Fibroblast of lung (primary cell): ENCODE data around the gene IGSF23.

Experiments used
- CTCF ChIP-seq, 2 donors: IDR thresholded peaks in 1 of 2; conservative IDR thresholded peaks in 1 of 2; 1 replicate in 1 of 2; 2 replicates in 1 of 2; pipeline ENCODE4 v1.5.1; 2011 to 2012; ENCODE audit warnings: low read length in 2 of 2, control low read depth in 1 of 2, inconsistent platforms in 1 of 2, low read depth in 1 of 2, mild to moderate bottlenecking in 1 of 2
- EZH2 ChIP-seq: IDR thresholded peaks from 2 replicates; pipeline ENCODE4 v1.5.1; 2012; ENCODE audit warnings: low read length, control low read depth, mild to moderate bottlenecking; ENCODE audit errors: missing control alignments

- TF ChIP-seq EZH2 (no peak), CTCF (conservative IDR thresholded peaks at IDR 0.05 in 1 of 2, IDR thresholded peaks at IDR 0.05 in 1 of 2; ENCODE audit: low read depth in 1 of 2, low read length in 2 of 2) (no peak)
These were observed 23.4 kb downstream of the IGSF23 start for GRCh38 chr19:44636439-44637389.
